IPS DF 19.7 (cell line): ENCODE measurements around the gene IFT172.

Experiments
- DNase-seq: peaks from one replicate; pipeline ENCODE4 v3.0.0-alpha.2; 2013; ENCODE audit warnings: low read depth, low spot score

The IFT172 gene

DNA sequence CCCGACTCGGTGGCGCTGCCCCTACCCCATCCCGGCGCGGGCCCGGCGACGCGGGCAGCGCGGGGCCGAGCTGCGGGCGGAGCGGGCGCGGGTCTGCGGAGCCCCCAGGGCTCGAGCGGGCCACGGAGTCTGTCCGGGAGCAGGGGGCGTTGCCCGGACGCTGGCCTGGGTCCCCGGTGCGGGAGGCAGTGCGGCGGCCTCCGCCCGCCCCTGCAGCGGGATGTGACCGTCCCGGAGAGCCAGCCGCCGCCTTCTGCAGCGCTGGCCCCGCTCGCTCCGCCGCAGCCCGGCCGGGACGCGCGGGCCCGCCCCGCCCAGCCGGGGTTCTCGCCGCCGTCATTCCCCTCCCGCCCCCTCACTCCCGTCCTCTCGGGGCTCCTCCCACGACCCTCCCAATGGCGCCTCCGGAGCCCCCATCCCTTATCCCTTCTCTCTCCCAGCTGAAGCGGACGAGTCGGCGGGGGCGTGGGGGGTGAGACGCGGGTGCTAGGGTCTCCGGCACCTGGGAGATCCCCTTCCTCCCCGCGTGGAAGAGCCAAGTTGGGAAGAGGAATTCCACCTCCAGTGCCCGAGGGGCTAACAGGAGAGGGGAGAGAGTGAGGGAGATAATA is 5.5 kb upstream of the IFT172 start, which contains the start of gene FNDC4:
Gene FNDC4, minus strand, starts transcription at position 257 of the 611 bp plus-strand sequence. CDS start 521 bp downstream, outside the sequence.
- no peak for DNase-seq

GRCh38 chr2:27494284-27494943 is 4.9 kb upstream of the IFT172 start:
- no peak for DNase-seq

DNA sequence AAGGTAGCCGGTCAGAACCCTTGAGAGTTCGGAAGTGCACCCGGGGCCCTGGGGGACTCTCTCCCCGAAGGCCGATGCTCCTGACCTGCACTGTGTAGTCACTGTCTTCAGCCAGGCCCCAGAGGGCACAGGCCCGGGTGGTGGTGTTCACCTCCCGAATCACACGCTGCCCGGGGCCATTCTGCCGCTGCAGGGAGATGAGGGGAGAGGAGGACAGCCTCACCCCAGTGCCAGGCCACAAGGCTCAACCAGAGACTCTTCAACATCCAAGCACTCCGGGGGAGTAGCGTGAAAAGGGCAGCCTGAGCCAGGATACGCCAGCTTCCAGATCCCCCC is 4.4 kb upstream of the IFT172 start:
- DNase-seq = no peak

DNA sequence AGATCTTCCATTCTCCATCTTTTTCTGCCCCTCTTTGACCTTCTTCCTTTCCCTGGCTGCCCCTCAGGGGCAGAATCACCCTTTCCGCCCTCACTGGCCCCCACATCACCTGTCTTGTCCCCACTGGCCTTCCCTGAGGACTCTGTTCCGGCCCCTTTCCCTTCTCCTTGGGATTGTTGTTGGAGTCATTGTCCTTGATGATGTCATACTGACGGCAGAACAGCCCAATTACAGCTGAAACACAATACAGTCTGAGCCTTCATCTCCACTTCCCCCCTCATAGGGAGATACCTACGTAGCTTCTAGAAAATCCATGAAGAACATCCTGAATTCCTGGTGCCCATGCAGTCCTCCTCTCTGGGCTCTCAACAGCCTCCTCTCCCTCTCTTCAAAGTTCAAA is 3.0 kb upstream of the IFT172 start:
- no peak for DNase-seq

DNA sequence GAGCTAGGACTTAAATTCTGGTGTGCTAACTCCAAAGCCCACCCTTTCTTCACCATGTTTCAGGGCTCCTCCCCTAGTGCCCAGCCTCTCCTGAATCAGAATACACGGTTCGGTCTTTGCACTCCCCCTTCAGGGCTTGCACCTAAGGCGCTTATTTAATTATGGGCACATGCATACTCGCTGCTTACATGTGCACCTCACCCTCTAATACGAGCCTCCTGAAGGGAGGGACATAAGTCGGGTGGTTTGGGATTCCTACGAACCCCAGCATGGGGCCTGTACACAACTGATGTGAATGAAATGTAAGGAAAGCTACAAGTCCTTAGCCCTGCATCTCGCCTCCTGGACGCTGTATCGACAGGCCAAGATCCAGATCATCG is 435 bp downstream of the IFT172 start:
- DNase-seq = no peak

DNA sequence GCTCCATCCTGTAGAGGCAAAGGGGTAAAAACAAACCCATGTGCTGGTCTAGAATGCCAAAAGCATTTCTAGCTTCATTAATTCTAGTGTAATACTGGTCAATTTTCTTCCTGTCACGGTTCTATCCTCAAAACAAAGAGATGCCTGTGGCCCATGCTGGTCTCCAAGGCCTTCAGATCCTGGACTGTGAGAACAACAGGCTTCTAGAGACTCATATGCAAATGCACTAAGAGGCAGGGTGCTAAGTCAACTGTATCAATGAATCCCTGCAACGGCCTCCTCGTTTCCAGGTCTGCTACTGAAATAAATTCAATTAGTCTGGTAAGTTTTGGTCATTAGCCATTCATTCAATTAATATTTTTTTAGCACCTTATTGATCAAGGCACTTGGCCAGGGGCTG is 4.0 kb downstream of the IFT172 start:
- DNase-seq = no peak

DNA sequence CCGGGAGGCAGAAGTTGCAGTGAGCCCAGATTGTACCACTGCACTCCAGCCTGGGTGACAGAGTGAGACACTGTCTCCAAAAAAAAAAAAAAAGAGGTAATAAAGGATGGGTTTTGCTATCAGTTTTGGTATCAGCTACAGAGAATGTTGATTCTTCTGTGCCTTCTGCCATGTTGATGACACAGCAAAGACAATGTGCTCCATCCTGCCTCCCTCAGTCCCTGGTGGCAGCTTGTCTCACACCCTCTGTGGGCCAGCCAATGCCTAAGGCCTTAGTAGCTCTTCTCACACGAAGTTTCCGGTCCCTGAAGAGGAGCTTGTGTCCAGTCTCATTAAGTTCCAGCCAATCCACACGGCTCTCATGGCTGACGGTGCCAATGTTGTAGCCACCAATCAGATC is 17.6 kb downstream of the IFT172 start:
- no peak for DNase-seq

- no peak for DNase-seq
Observed at GRCh38 chr2:27464443-27464842, 25.1 kb downstream of the IFT172 start.

- no peak for DNase-seq
Observed at GRCh38 chr2:27461118-27461517, 28.4 kb downstream of the IFT172 start.

- DNase-seq = no peak
Observed at GRCh38 chr2:27453968-27454367, 35.6 kb downstream of the IFT172 start.

- DNase-seq = no peak
Observed at GRCh38 chr2:27451095-27451494, 38.4 kb downstream of the IFT172 start.

- DNase-seq = no peak
Observed at GRCh38 chr2:27448381-27448780, 41.2 kb downstream of the IFT172 start.

DNA sequence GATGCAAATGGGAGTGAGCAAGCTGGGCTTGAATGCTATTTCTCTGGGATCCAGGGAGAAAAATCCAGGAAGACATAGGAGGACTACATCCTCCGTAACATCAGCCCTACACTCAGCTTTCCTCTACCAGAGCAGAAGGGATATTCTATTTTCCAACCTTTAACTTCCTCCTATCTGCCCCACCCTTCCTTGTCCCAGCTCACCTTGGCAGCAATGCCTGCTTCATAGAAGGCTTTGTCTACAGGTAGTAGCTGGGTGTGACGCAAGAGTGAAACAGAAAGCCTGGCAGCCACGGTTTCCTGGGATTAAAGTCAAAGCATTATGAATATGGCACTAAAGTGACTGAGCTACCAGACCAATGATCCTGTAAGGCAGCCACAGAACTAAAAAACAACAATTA is 43.5 kb downstream of the IFT172 start:
- DNase-seq = no peak

- DNase-seq = no peak
Observed at GRCh38 chr2:27445615-27446014, 43.9 kb downstream of the IFT172 start.

- no peak for DNase-seq
Observed at GRCh38 chr2:27445155-27445554, 44.4 kb downstream of the IFT172 start.

DNA sequence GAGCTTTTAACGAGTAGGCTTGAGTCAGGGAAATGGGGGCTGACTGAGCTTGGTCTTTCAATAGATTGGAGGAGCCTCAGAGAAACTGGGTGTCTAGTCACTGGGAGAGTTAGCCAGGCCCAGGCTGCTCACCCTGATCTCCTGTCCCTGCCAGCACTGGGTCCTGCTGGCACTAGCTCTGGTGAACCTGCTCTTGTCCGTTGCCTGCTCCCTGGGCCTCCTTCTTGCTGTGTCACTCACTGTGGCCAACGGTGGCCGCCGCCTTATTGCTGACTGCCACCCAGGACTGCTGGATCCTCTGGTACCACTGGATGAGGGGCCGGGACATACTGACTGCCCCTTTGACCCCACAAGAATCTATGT is 46.6 kb downstream of the IFT172 start:
- no peak for DNase-seq

DNA sequence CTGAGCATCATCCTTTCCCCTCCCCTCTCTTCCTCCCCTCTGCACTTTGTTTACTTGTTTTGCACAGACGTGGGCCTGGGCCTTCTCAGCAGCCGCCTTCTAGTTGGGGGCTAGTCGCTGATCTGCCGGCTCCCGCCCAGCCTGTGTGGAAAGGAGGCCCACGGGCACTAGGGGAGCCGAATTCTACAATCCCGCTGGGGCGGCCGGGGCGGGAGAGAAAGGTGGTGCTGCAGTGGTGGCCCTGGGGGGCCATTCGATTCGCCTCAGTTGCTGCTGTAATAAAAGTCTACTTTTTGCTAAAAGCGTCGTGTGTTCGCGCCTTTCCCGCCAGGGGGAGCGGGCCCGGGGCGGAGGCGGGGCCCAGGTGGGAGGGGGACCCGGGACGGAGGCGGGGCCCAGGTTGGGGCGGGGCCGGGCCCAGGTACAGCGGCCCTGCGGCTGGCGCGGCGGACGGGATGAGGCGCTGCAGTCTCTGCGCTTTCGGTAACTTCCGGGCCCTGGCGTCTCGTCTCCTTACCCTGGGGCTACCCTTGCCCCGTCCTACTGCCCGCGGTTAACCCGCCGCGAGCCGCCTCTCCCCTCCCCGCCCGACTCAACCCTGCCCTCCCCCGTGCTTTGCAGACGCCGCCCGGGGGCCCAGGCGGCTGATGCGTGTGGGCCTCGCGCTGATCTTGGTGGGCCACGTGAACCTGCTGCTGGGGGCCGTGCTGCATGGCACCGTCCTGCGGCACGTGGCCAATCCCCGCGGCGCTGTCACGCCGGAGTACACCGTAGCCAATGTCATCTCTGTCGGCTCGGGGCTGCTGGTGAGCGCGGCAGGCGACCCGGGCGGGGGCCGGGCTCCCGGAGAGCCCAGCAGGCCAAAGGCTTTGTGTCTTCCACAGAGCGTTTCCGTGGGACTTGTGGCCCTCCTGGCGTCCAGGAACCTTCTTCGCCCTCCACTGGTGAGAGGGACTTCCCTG is 47.3 kb downstream of the IFT172 start, which contains the start of gene KRTCAP3:
Gene KRTCAP3, plus strand, starts transcription at position 424 of the 962 bp plus-strand sequence. Its CDS starts 32 bp downstream, at position 456.
- peak; percentile 23 for DNase-seq

DNA sequence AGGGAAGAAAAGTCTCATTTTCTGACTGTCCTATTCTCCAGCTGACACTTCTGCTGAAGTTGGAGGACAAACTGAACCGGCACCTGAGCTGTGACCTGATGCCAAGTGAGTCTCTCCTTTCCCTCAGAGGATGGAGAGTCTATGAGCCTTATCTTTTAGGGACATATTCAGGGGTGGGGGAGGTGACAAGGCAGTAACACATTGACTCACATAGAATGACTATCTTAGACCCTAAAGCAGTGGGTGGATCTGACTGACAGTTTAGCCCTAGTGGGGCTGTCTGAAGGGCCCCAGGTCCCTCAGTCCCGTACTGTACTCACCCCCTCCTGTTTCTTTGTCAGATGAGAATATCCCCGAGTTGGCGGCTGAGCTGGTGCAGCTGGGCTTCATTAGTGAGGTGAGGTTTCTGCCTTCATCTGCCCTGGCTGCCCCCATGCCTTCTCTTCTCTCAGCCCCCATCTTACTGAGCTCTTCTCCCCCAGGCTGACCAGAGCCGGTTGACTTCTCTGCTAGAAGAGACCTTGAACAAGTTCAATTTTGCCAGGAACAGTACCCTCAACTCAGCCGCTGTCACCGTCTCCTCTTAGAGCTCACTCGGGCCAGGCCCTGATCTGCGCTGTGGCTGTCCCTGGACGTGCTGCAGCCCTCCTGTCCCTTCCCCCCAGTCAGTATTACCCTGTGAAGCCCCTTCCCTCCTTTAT is 48.2 kb downstream of the IFT172 start:
- no peak for DNase-seq

DNA sequence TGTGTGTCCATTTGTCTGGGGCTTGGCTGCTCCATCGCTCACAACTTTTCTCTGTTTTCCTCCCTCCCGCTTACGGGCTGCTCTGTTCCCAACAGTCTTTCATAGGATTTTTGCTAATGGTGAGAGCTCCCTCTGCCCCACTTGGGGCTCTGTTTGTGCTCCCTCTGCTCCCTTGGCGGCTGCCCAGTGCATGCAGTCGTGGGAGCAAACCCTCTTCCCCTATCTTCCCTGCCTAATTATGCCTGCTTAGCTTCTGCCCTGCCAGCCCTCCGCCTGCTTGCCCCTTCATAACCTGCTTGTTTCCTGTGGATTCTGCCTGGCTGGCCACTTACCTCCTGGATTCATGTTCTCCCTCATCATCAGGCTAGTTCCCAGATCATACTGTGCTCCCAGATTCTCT is 53.9 kb downstream of the IFT172 start:
- DNase-seq = no peak

- no peak for DNase-seq
Observed at GRCh38 chr2:27431395-27431794, 58.1 kb downstream of the IFT172 start.

- no peak for DNase-seq
Observed at GRCh38 chr2:27428978-27429541, 60.5 kb downstream of the IFT172 start.
